ENCODE results near the gene METTL16.
A peak's percentile ranks its signal among the peaks of the same experiment; 100 is the strongest.

METTL16 gene

GRCh38 chr17:2397247-2398171, 114.2 kb downstream of the METTL16 start:
- TF ChIP-seq, protein P1, sequence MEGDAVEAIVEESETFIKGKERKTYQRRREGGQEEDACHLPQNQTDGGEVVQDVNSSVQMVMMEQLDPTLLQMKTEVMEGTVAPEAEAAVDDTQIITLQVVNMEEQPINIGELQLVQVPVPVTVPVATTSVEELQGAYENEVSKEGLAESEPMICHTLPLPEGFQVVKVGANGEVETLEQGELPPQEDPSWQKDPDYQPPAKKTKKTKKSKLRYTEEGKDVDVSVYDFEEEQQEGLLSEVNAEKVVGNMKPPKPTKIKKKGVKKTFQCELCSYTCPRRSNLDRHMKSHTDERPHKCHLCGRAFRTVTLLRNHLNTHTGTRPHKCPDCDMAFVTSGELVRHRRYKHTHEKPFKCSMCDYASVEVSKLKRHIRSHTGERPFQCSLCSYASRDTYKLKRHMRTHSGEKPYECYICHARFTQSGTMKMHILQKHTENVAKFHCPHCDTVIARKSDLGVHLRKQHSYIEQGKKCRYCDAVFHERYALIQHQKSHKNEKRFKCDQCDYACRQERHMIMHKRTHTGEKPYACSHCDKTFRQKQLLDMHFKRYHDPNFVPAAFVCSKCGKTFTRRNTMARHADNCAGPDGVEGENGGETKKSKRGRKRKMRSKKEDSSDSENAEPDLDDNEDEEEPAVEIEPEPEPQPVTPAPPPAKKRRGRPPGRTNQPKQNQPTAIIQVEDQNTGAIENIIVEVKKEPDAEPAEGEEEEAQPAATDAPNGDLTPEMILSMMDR (IDR thresholded peaks at IDR 0.05; ENCODE audit: low read depth, low read length), result no peak
- no peak for DNase-seq (ENCODE audit: low read depth in 2 of 2)

DNA sequence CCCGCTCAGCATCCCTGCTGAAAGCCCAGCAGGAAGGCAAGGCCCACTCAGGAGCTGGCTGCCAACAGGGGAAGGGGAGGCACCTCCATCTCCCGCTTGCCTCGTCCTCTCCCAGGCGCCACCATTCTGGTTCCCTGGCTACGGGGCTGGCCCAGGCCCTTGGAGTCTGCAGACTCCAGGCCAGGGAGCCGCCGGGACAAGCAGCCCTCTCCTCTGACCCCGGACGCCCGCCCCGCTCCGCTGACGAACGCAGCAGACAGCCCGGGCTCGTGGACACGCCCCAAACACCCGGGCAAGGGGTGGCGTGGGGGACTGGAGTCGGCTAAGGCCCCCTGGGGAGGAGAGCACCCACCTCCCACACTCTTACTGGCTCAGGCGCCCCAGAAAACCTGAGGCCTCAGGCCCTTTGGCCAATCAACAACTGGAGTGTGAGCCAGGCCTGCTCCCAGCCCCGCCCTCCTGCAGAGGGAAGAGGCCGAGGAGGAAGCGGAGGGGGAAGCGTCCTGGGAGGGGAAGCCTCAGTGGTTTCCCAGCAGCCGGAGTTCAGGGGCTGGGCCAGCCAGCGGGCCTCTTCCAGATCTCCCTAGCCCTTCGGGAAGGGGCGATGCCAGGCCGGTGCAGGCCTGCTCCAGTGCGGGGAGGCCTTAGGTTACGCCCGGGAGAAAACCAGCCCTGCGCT, 115.0 kb downstream of the METTL16 start:
- H3K4me3 ChIP-seq (replicated peaks in 1 of 2; ENCODE audit: low read depth in 2 of 2, low read length in 2 of 2), result peak overlapping the region; percentile 33 to 49
- TF ChIP-seq, protein P1 (IDR thresholded peaks at IDR 0.05; ENCODE audit: low read depth, low read length), result no peak
- peak; percentile 98 to 100 for DNase-seq (ENCODE audit: low read depth in 2 of 2)

More at GRCh38 chr17:2397247-2398171, 114.2 kb downstream of the METTL16 start:
- peak overlapping the region; percentile 3 to 45 for H3K4me3 ChIP-seq (replicated peaks in 1 of 2; ENCODE audit: low read depth in 2 of 2, low read length in 2 of 2)

GRCh38 chr17:2396192-2396567, 115.5 kb downstream of the METTL16 start:
- peak overlapping the region; percentile 33 to 49 for H3K4me3 ChIP-seq (replicated peaks in 1 of 2; ENCODE audit: low read depth in 2 of 2, low read length in 2 of 2)
- no peak for DNase-seq (ENCODE audit: low read depth in 2 of 2)
- TF ChIP-seq, protein P1 (IDR thresholded peaks at IDR 0.05; ENCODE audit: low read depth, low read length), result no peak

- H3K4me3 ChIP-seq (replicated peaks in 1 of 2; ENCODE audit: low read depth in 2 of 2, low read length in 2 of 2), result peak overlapping the region in 1 of 2 donors; percentile 49
- DNase-seq (ENCODE audit: low read depth in 2 of 2), result peak; percentile 45 to 58
- TF ChIP-seq, protein P1 (IDR thresholded peaks at IDR 0.05; ENCODE audit: low read depth, low read length), result peak; percentile 4
These were observed 116.2 kb downstream of the METTL16 start for GRCh38 chr17:2395258-2396181.

DNA sequence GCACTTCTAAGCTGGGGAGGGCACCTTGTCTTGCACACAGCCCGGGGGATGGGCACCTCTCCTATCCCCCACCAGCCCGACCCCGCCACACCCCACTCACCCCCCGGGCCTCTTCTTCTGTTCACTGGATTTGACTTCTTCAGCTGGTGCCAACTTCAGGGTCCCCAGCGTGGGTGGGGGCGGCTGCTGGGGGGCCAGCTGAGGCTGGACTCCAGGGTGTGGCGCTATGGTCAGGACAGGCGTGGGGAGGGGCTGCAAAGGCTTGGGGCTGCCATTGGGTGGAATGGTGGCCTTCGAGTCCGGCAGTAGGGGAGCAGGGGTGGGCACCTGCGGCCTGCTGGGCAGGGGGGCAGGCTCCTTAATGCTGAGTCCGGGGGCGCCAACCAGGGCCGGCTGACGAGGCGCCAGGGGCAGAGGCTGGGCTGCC, 116.9 kb downstream of the METTL16 start:
- DNase-seq (ENCODE audit: low read depth in 2 of 2), result no peak
- H3K4me3 ChIP-seq (replicated peaks in 1 of 2; ENCODE audit: low read depth in 2 of 2, low read length in 2 of 2), result no peak overlapping the region

More for the DNA sequence above, 116.9 kb downstream of the METTL16 start:
- TF ChIP-seq, protein P1 (IDR thresholded peaks at IDR 0.05; ENCODE audit: low read depth, low read length), result no peak

Data from cardiac fibroblast (primary cell).